ENCODE results near the gene PHYKPL. TPM values are rescaled to one million over a fixed set of nuclear protein-coding genes. Genes with fewer than 3 reads are reported as not detected.

PHYKPL gene
- total RNA-seq, 1 experiment from 2014 or later: 48.8 TPM

DNA sequence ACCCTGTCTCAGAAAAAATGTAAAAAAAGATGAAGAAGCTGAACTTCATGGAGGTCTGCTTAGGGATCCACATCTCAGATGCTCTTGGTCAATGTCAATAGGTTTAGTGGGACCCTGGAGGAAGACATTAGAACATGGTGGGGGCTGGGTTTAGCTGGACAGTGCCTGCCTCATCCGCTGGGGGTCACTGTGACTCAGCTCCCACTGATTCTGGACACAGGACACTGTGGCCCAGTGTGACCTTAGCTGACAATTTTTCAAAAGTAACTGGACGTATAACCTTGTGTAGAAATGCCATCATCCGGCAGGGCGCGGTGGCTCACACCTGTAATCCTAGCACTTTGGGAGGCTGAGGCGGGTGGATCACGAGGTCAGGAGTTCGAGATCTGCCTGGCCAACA, 35.6 kb downstream of the PHYKPL start:
- no CpG with 5 or more reads among the region's 8 CpGs for WGBS (ENCODE audit: extremely low coverage, insufficient read length, low lambda C conversion rate)
- Histone ChIP-seq H4K20me1 (ENCODE audit: control insufficient read depth, insufficient read depth, insufficient read length) (peaks cover 2% of the 10 kb centered on the region), H3K9me3 (ENCODE audit: control insufficient read depth, low read depth, low read length) (no peaks in the 10 kb centered on the region), H4K8ac (replicated peaks; ENCODE audit: insufficient read length, low read depth, low read length) (no peak overlapping the region), H3K4me1 (ENCODE audit: insufficient read depth, low read length) (no peaks in the 10 kb centered on the region), H2BK12ac (ENCODE audit: insufficient read length, low read depth, low read length) (no peak overlapping the region), H3K79me2 (ENCODE audit: insufficient read depth, low read length) (no peaks in the 10 kb centered on the region), H3K23me2 (ENCODE audit: insufficient read length, low read depth, low read length, poor library complexity, severe bottlenecking) (no peaks in the 10 kb centered on the region), H2AFZ (ENCODE audit: low read length) (no peak overlapping the region), H3K23ac (ENCODE audit: insufficient read length, low read depth, low read length) (no peak overlapping the region), H3K27ac (ENCODE audit: insufficient read length, low read depth, low read length) (no peak overlapping the region), H3K4me2 (ENCODE audit: insufficient read depth, insufficient read length, low read length) (no peak overlapping the region), H2BK20ac (ENCODE audit: low read depth, low read length, poor library complexity, severe bottlenecking) (no peak overlapping the region), H3K4ac (ENCODE audit: low read depth, low read length) (no peak overlapping the region), H3K14ac (ENCODE audit: insufficient read depth, low read length) (no peak overlapping the region), H2BK120ac (ENCODE audit: low read depth, low read length, poor library complexity, severe bottlenecking) (no peak overlapping the region), H3K27me3 (ENCODE audit: insufficient read depth, low read length) (no peaks in the 10 kb centered on the region), H3K18ac (ENCODE audit: insufficient read length, low read depth, low read length) (no peak overlapping the region), H4K91ac (ENCODE audit: insufficient read length, low read depth, low read length) (no peak overlapping the region), H3T11ph (ENCODE audit: low read length) (no peak overlapping the region), H2AK5ac (ENCODE audit: insufficient read length, low read length) (no peak overlapping the region), H2BK5ac (ENCODE audit: insufficient read length, low read length) (no peak overlapping the region), H3K79me1 (ENCODE audit: insufficient read depth, low read depth, low read length, poor library complexity, severe bottlenecking) (no peaks in the 10 kb centered on the region), H2BK15ac (ENCODE audit: low read depth, low read length) (no peak overlapping the region), H3K9ac (ENCODE audit: extremely low read depth, insufficient read length, low read length) (no peak overlapping the region), H3K56ac (ENCODE audit: insufficient read length, low read depth, low read length) (no peak overlapping the region), H4K5ac (ENCODE audit: insufficient read length, low read depth, low read length) (no peak overlapping the region)
- Mint-ChIP-seq H3K4me1 (peaks cover 27 to 30% of the 10 kb centered on the region in 2 experiments), H3K27ac (no peak overlapping the region), H3K27me3 (ENCODE audit: low read depth) (peaks cover 27% of the 10 kb centered on the region), H3K36me3 (ENCODE audit: insufficient read depth in 1 of 3, low read depth in 3 of 3) (peaks cover 6 to 16% (median 7%) of the 10 kb centered on the region in 3 experiments), H3K9me3 (peaks cover 14 to 21% of the 10 kb centered on the region in 2 experiments), H3K4me3 (no peak overlapping the region)
- peak; percentile 71 for TF ChIP-seq CTCF (conservative IDR thresholded peaks at IDR 0.05)
- DNase-seq: no peak
